IMR-90 (cell line): ENCODE results near the gene ZNF454. TPM values are rescaled to one million over a fixed set of nuclear protein-coding genes. Genes with fewer than 3 reads are reported as not detected.

Experiments used
- BHLHE40 ChIP-seq: fragments of 150-350 bp; IDR thresholded peaks from 2 replicates; pipeline ENCODE4 v1.6.1; 2016; ENCODE audit warnings: mild to moderate bottlenecking, low read depth, low read length
- MAFK ChIP-seq: IDR thresholded peaks from 2 replicates; pipeline ENCODE4 v1.6.1; 2012; ENCODE audit warnings: low read depth, low read length, improper control_type of control experiment
- NFE2L2 ChIP-seq: fragments of 150-350 bp; IDR thresholded peaks from 2 replicates; pipeline ENCODE4 v1.6.1; 2016; ENCODE audit warnings: low read depth, mild to moderate bottlenecking, low read length
- RFX5 ChIP-seq: IDR thresholded peaks from 2 replicates; pipeline ENCODE4 v1.8.0; 2012; ENCODE audit warnings: low read depth, mild to moderate bottlenecking, low read length, moderate library complexity
- polyA plus RNA-seq, 3 experiments: library from polyadenylated mRNA; depleted of rRNA; stranded (reverse); fragments of >200 nt; gene quantifications; 2 replicates each; pipeline ENCODE4 v1.2.3, GENCODE V29; 2012; ENCODE audit warnings: low replicate concordance in 1 of 3
- total RNA-seq: library from RNA; depleted of rRNA; stranded (reverse); fragments of >200 nt; gene quantifications from 2 replicates; pipeline ENCODE4 v1.2.3, GENCODE V29; 2012

ZNF454 gene
- total and polyA plus RNA-seq, 2 of the 4 experiments (the other 2 are of a cell fraction) = 0.12 to 0.18 TPM

- TF ChIP-seq MAFK = no peak
- TF ChIP-seq BHLHE40 = no peak
- TF ChIP-seq RFX5 = no peak
- TF ChIP-seq NFE2L2 = no peak
Observed at GRCh38 chr5:178940569-178941360, at the start of gene ZNF454 (continued).
